Nephron progenitor cell (in vitro differentiated cells): ENCODE data around the gene LSM14B.
"Not testable (repeated sequence)": the region's sequence is repeated elsewhere in the genome, so short reads cannot be mapped to it uniquely, and the experiment has no call there.

ENCODE experiments used
- DNase-seq: peaks from one replicate; pipeline ENCODE4 v3.0.0; 2021
- H3K27ac Mint-ChIP-seq: 2 replicates; pipeline ENCODE4 v1.8.0; 2021; ENCODE audit warnings: mild to moderate bottlenecking, moderate library complexity, mixed read lengths
- H3K27me3 Mint-ChIP-seq: 2 replicates; pipeline ENCODE4 v1.8.0; 2021; ENCODE audit warnings: mild to moderate bottlenecking, low read depth, mixed read lengths; ENCODE audit not compliant: poor library complexity
- H3K36me3 Mint-ChIP-seq: 2 replicates; pipeline ENCODE4 v1.8.0; 2021; ENCODE audit warnings: low read depth, mixed read lengths
- H3K4me1 Mint-ChIP-seq: 2 replicates; pipeline ENCODE4 v1.8.0; 2021; ENCODE audit warnings: mixed read lengths
- H3K4me3 Mint-ChIP-seq: 2 replicates; pipeline ENCODE4 v1.8.0; 2021; ENCODE audit warnings: mild to moderate bottlenecking, moderate library complexity, mixed read lengths
- H3K9me3 Mint-ChIP-seq: 2 replicates; pipeline ENCODE4 v1.8.0; 2021; ENCODE audit warnings: mild to moderate bottlenecking, moderate library complexity, mixed read lengths
- TF ChIP-seq, protein P1 (sequence below): fragments of 200-600 bp; sonication (generic); IDR thresholded peaks from 2 replicates; pipeline ENCODE4 v1.5.0; 2021; ENCODE audit warnings: antibody characterized with exemption

LSM14B gene

DNA sequence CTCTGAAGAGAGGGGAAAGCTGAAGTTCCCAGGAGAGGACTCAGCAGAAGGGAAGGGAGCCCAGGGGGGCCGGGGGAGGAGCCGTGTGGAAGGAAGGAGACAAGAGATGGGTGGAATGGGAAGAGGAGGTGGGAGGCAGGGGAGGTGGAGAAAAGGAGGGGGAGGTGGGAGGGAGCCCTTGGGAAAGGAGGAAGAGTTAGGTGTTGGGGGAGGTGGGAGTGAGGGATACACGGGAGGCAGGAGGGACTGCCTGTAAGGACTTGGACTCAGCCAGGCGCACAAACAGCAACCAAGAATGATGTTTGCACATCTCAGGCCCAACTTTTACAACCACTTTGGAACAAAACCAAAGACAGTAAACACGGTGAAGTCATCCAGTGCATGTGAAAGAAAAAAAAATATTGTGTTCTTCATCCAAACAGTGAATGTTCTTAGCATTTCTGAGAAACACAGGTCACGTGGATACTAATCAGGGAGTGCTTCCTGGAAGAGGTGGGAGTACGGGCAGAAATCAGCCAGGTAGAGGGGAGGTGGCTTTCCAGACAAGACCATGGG is 17.4 kb upstream of the LSM14B start:
- Mint-ChIP-seq H3K9me3 (peaks cover 62% of the 10 kb centered on the region), H3K27me3 (peaks cover 56% of the 10 kb centered on the region), H3K4me1 (peaks cover 9% of the 10 kb centered on the region), H3K27ac (no peak overlapping the region), H3K4me3 (no peak overlapping the region), H3K36me3 (peaks cover 5% of the 10 kb centered on the region)
- TF ChIP-seq, protein P1, sequence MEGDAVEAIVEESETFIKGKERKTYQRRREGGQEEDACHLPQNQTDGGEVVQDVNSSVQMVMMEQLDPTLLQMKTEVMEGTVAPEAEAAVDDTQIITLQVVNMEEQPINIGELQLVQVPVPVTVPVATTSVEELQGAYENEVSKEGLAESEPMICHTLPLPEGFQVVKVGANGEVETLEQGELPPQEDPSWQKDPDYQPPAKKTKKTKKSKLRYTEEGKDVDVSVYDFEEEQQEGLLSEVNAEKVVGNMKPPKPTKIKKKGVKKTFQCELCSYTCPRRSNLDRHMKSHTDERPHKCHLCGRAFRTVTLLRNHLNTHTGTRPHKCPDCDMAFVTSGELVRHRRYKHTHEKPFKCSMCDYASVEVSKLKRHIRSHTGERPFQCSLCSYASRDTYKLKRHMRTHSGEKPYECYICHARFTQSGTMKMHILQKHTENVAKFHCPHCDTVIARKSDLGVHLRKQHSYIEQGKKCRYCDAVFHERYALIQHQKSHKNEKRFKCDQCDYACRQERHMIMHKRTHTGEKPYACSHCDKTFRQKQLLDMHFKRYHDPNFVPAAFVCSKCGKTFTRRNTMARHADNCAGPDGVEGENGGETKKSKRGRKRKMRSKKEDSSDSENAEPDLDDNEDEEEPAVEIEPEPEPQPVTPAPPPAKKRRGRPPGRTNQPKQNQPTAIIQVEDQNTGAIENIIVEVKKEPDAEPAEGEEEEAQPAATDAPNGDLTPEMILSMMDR, result no peak
- no peak for DNase-seq

DNA sequence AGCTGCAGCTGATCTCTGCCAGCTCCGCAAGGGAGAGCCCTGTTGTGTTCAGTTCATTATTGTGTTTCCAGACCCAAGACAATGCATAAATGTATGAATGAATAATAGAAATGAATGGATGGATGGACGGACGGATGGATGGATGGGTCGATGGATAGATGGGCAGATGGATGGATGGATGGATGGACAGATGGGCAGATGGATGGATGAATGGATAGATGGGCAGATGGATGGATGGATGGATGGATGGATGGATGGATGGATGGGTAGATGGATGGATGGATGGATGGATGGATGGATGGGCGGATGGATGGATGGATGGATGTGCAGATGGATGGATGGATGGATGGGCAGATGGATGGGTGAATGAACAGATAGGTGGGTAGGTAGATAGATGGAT is 16.7 kb upstream of the LSM14B start:
- Mint-ChIP-seq H3K27me3 (peaks cover 49% of the 10 kb centered on the region), H3K4me1 (peaks cover 9% of the 10 kb centered on the region), H3K4me3 (no peak overlapping the region), H3K27ac (no peak overlapping the region), H3K9me3 (peaks cover 65% of the 10 kb centered on the region), H3K36me3 (peaks cover 5% of the 10 kb centered on the region)
- TF ChIP-seq, protein P1, result no peak
- DNase-seq, result no peak

DNA sequence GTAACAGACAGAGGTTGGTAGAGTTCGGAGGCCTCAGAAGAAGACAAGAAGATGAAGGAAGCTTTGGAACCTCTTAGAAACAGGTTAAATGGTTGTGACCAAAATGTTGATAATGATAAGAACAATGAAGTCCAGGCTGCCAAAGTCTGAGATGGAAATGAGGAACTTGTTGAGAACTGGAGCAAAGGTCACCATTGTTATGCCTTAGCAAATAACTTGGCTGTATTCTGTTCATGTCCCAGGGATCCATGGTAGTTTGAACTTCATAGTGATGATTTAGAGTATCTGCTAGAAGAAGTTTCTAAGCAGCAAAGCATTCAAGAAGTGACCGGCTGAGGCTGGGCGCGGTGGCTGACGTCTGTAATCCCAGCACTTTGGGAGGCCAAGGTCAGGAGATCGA is 11.1 kb upstream of the LSM14B start:
- Mint-ChIP-seq H3K27ac (no peak overlapping the region), H3K36me3 (peaks cover 5% of the 10 kb centered on the region), H3K9me3 (peaks cover 62% of the 10 kb centered on the region), H3K4me3 (no peak overlapping the region), H3K4me1 (peaks cover 5% of the 10 kb centered on the region), H3K27me3 (peaks cover 55% of the 10 kb centered on the region)
- TF ChIP-seq, protein P1, result no peak
- no peak for DNase-seq

DNA sequence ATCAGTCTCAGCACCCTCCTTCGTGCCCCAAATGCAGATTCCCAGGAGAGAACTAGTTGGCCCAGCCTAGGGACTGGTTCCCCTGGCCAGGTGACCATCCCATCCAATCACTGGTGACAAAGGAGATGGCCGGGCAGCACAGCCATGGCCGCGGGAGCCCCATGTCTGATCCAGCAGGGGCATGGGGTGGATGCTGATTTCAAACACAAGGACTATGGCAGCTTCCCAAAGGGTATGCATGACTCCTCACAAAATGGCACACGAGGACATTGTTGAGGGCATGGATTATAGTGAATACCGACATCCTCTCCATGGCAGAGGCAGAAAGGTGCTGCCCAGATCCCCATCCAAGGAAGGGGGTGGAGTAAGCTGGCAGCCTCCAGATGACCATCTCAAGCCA is 9.9 kb upstream of the LSM14B start:
- TF ChIP-seq, protein P1, result no peak
- Mint-ChIP-seq H3K27me3 (peaks cover 63% of the 10 kb centered on the region), H3K27ac (no peak overlapping the region), H3K4me3 (no peak overlapping the region), H3K36me3 (peaks cover 5% of the 10 kb centered on the region), H3K4me1 (peaks cover 8% of the 10 kb centered on the region), H3K9me3 (peaks cover 54% of the 10 kb centered on the region)
- no peak for DNase-seq

DNA sequence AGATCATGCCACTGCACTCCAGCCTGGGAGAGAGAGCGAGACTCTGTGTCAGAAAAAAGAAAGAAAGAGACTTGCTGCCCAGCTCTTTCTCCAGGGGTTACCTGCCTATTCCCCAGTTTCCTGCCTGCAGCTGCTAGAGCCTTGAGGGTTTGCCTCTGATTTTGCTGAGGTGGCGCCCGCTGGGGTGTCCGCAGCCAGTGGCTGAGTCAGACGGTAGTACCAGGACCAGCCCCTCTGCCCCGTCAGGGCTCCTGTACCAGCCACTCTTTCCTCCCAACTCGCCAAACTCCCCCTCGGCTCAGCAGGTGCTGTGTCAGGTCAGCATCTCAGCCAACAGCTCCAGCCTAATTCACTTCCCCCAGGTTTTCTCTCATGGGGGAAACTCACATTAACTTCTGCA is 7.4 kb upstream of the LSM14B start:
- Mint-ChIP-seq H3K27me3 (peaks cover 74% of the 10 kb centered on the region), H3K4me3 (peak overlapping the region; percentile 48), H3K9me3 (peaks cover 29% of the 10 kb centered on the region), H3K27ac (no peak overlapping the region), H3K4me1 (peaks cover 10% of the 10 kb centered on the region), H3K36me3 (no peaks in the 10 kb centered on the region)
- DNase-seq, result no peak
- TF ChIP-seq, protein P1, result no peak

DNA sequence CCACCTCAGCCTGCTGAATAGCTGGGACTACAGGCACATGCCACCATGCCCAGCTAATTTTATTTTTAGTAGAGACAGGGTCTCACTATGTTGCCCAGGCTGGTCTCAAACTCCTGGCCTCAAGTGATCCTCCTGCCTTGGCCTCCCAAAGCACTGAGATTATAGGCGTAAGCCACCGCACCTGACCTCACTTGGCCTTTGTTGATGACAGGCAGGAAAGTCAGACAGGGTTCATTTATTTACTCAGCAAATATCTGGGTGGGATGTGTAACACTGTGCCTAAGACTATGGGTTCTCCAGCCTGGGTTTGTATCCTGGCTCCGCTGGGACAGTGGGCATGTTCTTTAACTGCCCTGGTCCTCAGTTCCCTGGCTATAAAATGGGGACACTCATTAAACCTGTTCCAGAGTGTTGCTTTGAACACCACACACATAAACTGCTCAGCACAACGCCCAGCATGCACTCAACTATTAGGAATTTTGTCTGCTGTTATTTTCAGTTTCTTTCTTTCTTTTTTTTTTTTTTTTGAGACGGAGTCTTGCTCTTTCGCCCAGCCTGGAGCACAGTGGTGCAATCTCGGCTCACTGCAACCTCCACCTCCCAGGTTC is 6.4 kb upstream of the LSM14B start:
- not testable (repeated sequence) for H3K36me3 Mint-ChIP-seq, H3K27ac Mint-ChIP-seq, DNase-seq, H3K4me3 Mint-ChIP-seq
- Mint-ChIP-seq H3K27me3 (peaks cover 84% of the 10 kb centered on the region), H3K9me3 (peaks cover 22% of the 10 kb centered on the region), H3K4me1 (peaks cover 17% of the 10 kb centered on the region)
